NCI-H1436 treated with DMSO at 0.1 percent for 48 hours (cell line): Measurements from ENCODE around the gene ARHGAP32.
"Not testable (repeated sequence)": the region's sequence is repeated elsewhere in the genome, so short reads cannot be mapped to it uniquely, and the experiment has no call there.

Experiments used
- DNase-seq: peaks from one replicate; lab custom pipeline; 2025; lab: John Stamatoyannopoulos, UW

The ARHGAP32 gene

DNA sequence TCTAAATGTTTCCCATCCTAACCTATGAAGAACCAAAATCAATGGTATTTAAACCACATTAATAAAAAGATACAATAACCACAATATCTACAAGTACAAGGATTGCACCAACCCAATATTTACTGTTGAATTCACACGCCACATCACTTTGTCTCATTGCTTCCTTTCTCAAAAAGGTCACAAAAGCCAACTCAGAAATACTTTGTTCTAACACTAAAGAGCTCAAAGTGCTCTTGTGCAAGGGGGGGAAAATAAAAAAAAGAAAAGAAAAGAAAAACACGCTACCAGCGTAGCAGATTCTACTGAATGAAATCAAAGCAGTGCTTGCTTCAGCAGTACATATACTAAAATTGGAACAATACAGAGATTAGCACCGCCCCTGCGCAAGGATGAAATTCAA is 10.5 kb upstream of the ARHGAP32 start:
- no peak for DNase-seq

DNA sequence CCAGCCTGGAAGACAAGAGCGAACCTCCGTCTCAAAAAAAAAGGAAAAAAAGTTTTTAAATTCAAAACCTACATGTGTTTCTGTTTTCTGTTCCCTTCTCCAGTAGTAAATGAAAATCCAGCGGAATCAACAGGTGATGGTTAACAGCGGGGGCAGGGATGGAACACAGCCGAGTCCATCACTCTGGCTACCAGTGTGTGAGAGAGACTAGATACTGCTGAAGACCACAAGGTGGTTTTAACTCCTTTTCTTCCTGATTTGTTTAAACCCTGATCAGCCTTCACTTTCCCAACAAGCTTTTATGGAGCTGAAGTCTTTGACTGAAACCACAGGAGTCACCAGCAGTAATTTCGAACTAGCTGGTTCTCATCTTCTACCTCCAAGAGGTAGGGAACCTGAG is 3.6 kb upstream of the ARHGAP32 start:
- no peak for DNase-seq

- no peak for DNase-seq
These were observed 476 bp downstream of the ARHGAP32 start for GRCh38 chr11:129191649-129192048.

GRCh38 chr11:129190087-129190486 is 2.0 kb downstream of the ARHGAP32 start:
- DNase-seq, result no peak

DNA sequence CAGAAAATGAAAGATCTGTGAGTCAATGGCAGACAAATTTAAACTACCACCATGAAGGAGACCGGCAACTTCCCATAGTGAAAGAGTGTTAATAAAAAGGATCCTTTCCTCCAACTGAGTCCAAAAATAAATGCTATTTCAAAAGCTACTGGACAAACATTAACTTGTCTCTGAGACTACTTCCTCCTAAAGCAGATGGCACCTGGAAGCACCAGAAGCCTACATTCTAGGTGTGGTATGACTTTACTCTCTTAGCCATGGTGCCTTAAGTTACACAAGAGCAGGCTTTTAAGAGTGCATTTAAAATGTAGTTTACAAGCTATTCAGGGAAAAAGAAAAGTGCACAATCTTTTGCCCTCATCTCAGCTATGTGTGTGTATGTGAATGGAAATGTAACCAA is 2.5 kb downstream of the ARHGAP32 start:
- DNase-seq, result no peak

GRCh38 chr11:129185082-129185481 is 7.0 kb downstream of the ARHGAP32 start:
- DNase-seq, result not testable (repeated sequence)

- no peak for DNase-seq
These were observed 7.5 kb downstream of the ARHGAP32 start for GRCh38 chr11:129184581-129184980.

DNA sequence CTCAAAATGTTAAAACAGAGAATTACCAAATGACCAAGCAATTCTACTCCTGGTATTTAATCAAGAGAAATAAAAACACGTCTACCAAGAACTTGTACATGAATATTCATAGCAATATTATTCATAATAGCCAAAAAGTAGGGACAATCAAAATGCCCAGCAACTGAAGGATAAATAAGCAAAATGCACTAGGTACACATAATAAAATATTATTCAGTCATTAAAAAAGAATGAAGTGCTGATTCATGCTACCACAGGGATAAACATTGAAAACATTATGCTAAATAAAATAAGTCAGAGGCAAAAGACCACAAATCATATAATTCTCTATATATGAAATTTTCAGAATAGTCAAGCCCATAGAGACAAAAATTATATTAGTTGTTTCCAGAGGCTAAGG is 24.8 kb downstream of the ARHGAP32 start:
- DNase-seq, result no peak

DNA sequence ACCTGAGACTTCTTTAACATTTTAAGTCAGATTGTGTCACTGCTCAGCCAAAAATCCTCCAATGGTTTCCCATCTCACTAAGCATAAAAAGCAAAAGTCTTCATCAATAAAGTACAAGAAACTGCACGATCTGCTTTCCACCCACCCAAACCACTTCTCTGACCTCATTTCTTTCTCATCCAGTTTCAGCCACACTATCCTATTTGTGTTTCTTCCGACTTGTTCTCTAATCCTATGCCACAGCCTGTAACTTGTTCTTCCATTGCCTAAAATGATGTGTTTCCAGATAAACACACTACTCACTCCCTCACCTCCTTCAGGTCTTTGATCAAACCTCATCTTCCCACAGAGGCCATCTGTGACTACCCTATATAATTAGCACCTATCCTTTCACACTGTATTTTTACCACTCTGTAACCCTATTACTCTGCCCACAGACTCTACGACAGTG is 28.4 kb downstream of the ARHGAP32 start:
- DNase-seq, result no peak

DNA sequence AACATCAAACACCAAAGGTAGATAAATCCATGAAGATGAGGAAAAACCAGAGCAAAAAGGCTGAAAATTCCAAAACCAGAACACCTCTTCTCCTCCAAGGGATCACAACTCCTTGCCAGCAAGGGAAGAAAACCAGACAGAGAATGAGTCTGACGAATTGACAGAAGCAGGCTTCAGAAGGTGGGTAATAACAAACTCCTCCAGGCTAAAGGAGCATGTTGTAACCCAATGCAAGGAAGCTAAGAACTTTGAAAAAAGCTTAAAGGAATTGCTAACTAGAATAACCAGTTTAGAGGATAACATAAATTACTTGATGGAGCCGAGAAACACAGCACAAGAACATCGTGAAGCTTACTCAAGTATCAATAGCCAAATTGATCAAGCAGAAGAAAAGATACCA is 35.0 kb downstream of the ARHGAP32 start:
- DNase-seq, result not testable (repeated sequence)

- no peak for DNase-seq
These were observed 36.4 kb downstream of the ARHGAP32 start for GRCh38 chr11:129155745-129156144.

GRCh38 chr11:129148487-129148886 is 43.6 kb downstream of the ARHGAP32 start:
- no peak for DNase-seq

DNA sequence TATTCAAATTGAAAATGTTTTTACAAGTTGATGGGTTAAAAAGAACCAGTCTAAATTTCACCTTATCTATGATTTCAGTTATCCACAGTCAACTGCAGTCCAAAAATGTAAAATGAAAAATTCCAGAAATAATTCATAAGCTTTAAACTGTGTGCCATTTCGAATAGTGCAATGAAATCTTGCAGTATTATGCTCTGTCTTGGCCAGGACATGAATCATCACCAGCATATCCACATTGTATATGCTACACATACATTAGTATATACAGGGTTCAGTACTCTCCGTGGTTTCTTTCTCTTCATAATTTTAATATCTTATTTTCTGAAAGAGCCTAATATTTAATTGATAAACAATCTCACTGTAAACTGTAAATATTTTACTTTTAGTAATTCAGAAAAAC is 45.9 kb downstream of the ARHGAP32 start:
- no peak for DNase-seq

DNA sequence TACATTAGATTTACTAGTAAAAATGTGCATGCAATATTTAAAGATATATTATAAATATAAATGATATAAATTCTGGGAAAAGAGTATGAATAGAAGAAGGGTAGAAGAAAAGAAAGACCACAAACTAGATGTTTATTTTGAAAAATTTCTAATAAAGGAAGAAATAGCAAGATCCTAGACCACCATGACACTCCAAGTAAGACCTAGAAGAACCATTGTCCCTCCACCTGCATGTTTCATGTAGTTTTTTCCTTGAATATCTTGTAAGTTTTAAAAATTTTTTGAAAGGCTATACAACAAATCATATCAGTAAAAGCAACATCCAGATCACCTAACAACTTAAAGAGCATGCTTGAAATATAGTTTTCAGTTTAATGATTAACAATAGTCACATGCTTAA is 46.8 kb downstream of the ARHGAP32 start:
- DNase-seq, result no peak

DNA sequence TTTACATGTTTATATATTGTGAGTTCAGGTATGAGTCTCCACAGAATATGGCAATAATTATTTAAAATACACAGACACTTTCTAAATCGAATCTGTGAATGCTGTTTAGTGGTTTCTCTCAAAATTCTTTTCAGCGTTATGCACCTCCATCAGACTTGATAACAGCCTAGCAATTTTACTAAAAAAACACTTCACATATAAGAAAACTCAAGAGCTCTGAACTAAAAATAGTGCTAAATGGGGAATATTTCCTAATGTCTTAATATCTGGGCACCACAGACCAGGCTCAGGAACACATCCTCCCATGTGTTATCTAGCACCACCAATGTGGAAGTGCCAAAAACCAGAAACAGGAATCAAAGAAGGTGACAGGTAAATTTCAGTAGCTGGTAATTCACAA is 47.9 kb downstream of the ARHGAP32 start:
- no peak for DNase-seq

GRCh38 chr11:129143335-129143734 is 48.8 kb downstream of the ARHGAP32 start:
- no peak for DNase-seq

DNA sequence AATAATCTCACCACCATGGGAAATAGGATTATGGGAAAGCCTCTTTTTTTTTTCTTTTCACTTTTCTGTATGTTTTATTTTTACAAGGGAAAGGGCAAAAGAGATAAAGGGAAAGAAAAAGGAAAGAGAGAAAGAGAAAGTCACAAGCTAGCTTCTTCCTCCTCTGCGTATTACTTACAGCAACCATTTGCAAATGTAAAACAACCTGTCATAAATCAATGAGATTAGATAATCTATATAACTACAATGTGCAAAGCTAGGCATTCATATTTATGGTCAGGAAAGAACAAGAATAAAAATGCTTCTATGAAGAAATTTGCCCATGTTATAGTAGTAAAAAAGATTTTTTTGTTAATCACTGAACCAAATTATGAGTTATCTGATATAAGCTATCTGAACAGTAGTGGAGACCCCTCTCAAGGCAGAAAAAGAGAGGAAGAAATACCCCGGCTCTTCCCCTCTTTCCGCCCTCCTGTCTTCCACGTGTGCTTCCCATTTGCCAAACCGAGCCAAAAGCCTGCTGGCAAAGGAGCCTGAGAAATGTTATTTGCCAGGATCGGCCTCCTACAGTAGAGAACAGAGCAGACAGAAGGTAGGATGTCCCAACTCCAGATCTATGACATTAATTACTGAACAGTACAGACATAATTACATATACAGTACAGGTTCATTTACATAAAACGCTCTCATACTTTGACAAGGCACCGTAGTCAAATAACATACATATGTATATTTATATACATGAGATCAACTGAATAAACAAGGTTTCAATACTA is 50.2 kb downstream of the ARHGAP32 start:
- no peak for DNase-seq

DNA sequence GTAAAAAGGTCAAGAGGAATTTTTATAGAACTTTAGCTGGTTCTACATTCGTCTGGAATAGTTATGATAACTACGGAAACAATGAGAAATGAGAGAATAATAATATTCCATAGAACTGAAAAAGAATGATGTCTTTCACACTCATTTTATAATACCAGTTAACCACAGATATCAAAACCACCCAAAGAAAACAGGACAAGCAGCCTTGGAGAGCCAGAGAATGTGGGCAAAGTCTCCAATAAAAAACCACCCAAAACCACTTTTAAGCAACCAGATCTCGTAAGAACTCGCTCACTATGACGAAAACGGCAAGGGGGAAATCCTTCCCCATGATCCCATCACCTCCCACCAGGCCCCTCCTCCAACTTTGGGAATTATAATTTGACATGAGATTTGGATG is 60.8 kb downstream of the ARHGAP32 start:
- no peak for DNase-seq

DNA sequence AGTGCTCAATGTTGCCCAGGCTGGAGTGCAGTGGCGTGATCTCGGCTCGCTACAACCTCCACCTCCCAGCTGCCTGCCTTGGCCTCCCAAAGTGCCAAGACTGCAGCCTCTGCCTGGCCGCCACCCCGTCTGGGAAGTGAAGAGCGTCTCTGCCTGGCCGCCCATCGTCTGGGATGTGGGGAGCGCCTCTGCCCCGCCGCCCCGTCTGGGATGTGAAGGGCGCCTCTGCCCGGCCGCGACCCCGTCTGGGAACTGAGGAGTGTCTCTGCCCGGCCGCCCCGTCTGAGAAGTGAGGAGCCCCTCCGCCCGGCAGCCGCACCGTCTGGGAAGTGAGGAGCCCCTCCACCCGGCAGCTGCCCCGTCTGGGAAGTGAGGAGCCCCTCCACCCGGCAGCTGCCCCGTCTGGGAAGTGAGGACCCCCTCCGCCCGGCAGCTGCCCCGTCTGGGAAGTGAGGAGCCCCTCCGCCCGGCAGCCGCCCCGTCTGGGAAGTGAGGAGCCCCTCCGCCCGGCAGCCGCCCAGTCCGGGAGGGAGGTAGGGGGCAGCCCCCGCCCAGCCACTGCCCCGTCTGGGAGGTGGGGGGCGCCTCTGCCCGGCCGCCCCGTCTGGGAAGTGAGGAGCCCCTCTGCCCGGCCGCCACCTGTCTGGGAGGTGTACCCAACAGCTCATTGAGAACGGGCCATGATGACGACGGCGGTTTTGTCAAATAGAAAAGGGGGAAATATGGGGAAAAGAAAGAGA is 63.1 kb downstream of the ARHGAP32 start:
- DNase-seq, result not testable (repeated sequence)

- no peak for DNase-seq
These were observed 73.1 kb downstream of the ARHGAP32 start for GRCh38 chr11:129119036-129119435.

GRCh38 chr11:129117595-129118350 is 74.4 kb downstream of the ARHGAP32 start:
- no peak for DNase-seq

DNA sequence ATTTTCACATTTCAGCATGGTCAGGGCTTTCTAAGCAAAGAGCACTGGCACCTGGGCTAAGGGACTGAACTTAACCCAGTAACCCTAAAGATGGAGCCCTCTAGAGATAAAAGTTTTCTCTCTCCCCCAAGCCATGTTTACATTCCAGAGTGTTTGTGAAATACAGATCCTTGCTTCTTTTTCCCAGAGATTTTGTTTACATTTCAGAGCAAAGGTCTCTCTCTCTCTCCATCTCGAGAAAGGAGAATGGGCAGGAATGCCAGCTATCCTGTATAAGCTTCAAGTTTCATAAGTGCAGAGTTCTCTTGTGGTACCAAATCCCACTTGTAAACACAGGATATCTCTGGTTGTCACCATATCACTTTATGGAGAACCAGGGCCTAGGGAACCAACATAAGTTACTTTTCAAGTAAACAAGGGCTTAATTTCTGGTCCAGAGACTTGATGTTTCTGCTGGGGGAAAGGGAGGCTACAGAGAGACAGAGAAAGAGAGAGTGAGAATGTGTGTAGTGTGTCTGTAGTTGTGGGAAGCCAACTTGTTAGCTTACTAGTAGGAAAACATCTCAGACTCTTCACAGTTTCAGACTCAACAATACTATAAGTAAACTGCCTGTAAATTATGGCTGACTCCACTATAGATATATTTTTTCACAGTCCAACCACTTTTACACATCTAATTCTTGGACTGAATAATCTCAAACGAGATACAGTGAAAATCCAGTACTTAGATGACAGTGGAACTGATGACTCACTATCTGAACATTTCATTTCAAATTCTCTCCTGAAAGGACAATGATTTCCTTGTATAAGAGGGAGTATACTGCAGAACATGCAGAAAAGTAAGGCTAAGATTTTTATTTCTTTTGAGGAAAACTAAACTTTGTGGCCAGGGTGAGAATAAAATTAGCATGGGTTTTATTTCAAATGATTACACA is 76.2 kb downstream of the ARHGAP32 start:
- DNase-seq, result no peak
